HFF-Myc (cell line): Measurements from ENCODE around the gene TTBK1.

Source experiments
- DNase-seq: peaks from one replicate; pipeline ENCODE4 v3.0.0-alpha.2; 2011; ENCODE audit warnings: low read depth; ENCODE audit errors: extremely low read depth
- H3K4me3 ChIP-seq: replicated peaks from 2 replicates; pipeline ENCODE4 v1.5.1; 2011; ENCODE audit warnings: low read depth, mild to moderate bottlenecking, control low read depth, low read length
- CTCF ChIP-seq: IDR thresholded peaks from 2 replicates; pipeline ENCODE4 v1.5.1; 2012; ENCODE audit warnings: mild to moderate bottlenecking, low read depth, low read length, control low read depth; ENCODE audit errors: missing control alignments

TTBK1 gene

GRCh38 chr6:43292341-43292740, 49.1 kb downstream of the TTBK1 start:
- no peak overlapping the region for H3K4me3 ChIP-seq
- no peak for TF ChIP-seq CTCF
- no peak for DNase-seq

GRCh38 chr6:43292763-43293318, 49.6 kb downstream of the TTBK1 start:
- TF ChIP-seq CTCF: no peak
- no peak overlapping the region for H3K4me3 ChIP-seq
- no peak for DNase-seq

GRCh38 chr6:43293698-43294097, 50.4 kb downstream of the TTBK1 start:
- DNase-seq: no peak
- no peak overlapping the region for H3K4me3 ChIP-seq
- TF ChIP-seq CTCF: no peak

- no peak for DNase-seq
- no peak overlapping the region for H3K4me3 ChIP-seq
- TF ChIP-seq CTCF: no peak
These were observed 51.3 kb downstream of the TTBK1 start for GRCh38 chr6:43294536-43294935.

- TF ChIP-seq CTCF: no peak
- H3K4me3 ChIP-seq: no peak overlapping the region
- DNase-seq: no peak
These were observed 52.2 kb downstream of the TTBK1 start for GRCh38 chr6:43295456-43295855.

GRCh38 chr6:43296780-43297497, 53.7 kb downstream of the TTBK1 start:
- DNase-seq: no peak
- H3K4me3 ChIP-seq: no peak overlapping the region
- no peak for TF ChIP-seq CTCF
